Gastroesophageal sphincter (tissue), 4 donors: ENCODE results near the gene CRYAB. TPM values are rescaled to one million over a fixed set of nuclear protein-coding genes. Genes with fewer than 3 reads are reported as not detected.

Experiments used
- ATAC-seq: fragments of 150-250 bp; one replicate; pipeline ENCODE4 v1.9.1; 2016; ENCODE audit warnings: mild to moderate bottlenecking, moderate library complexity
- H3K27ac ChIP-seq, 4 donors: fragments of 200-600 bp; sonication (generic) in 3 of 4; 1 replicate in 3 of 4; 2 replicates in 1 of 4; pipeline ENCODE4 v1.5.1; 2016 to 2019
- H3K27me3 ChIP-seq: fragments of 200-600 bp; sonication (generic); one replicate; pipeline ENCODE4 v1.5.1; 2019
- H3K36me3 ChIP-seq, 2 donors: fragments of 200-600 bp; sonication (generic); one replicate each; pipeline ENCODE4 v1.5.1; 2019; ENCODE audit warnings: control low read depth in 1 of 2
- H3K4me1 ChIP-seq, 3 donors: fragments of 200-600 bp; sonication (generic); 1 replicate in 2 of 3; 2 replicates in 1 of 3; pipeline ENCODE4 v1.5.1; 2016 to 2019; ENCODE audit warnings: control low read depth in 2 of 3
- H3K4me3 ChIP-seq, 2 donors: fragments of 200-600 bp; sonication (generic); one replicate each; pipeline ENCODE4 v1.5.1; 2019; ENCODE audit warnings: mild to moderate bottlenecking in 1 of 2, moderate library complexity in 1 of 2
- H3K9me3 ChIP-seq, 3 donors: fragments of 200-600 bp; sonication (generic); one replicate each; pipeline ENCODE4 v1.5.1; 2017 to 2019; ENCODE audit warnings: control low read depth in 2 of 3
- EP300 ChIP-seq: sonication (generic); formaldehyde crosslinking; IDR thresholded peaks from one replicate; pipeline ENCODE4 v1.6.1; 2017; ENCODE audit warnings: antibody characterized with exemption, mild to moderate bottlenecking
- POLR2A ChIP-seq, 2 donors: fragments of 450-650 bp; IDR thresholded peaks; one replicate each; pipeline ENCODE4 v1.6.1; 2017; ENCODE audit warnings: antibody characterized with exemption in 2 of 2, mild to moderate bottlenecking in 2 of 2, moderate library complexity in 1 of 2
- POLR2AphosphoS5 ChIP-seq: sonication (generic); formaldehyde crosslinking; IDR thresholded peaks from one replicate; pipeline ENCODE4 v1.6.1; 2017; ENCODE audit warnings: antibody characterized with exemption
- WGBS, 2 donors: methylation state at CpG; one replicate each; pipeline ENCODE4 v1.1.5; 2018; ENCODE audit warnings: low coverage in 1 of 2; 5-methylcytosine and 5-hydroxymethylcytosine counted together
- total RNA-seq, 4 donors: library from RNA; depleted of rRNA; stranded (reverse); fragments of >200 nt; gene quantifications; one replicate each; pipeline ENCODE4 v1.1.0, GENCODE V29; 2016
- TF ChIP-seq, protein P1 (sequence below), 4 experiments: fragments of 200-600 bp in 2 of 4; fragments of 450-650 bp in 2 of 4; sonication (generic) in 1 of 4; IDR thresholded peaks; one replicate each; pipeline ENCODE4 v1.5.1; 2017 to 2019; ENCODE audit warnings: antibody characterized with exemption in 4 of 4, mild to moderate bottlenecking in 2 of 4, moderate library complexity in 2 of 4

CRYAB gene
- total RNA-seq, 4 donors from 2014 or later: 254 to 440 (median 294) TPM

- Histone ChIP-seq H3K4me3 (peak overlapping the region in 1 of 2 donors; percentile 7), H3K27me3 (no peaks in the 10 kb centered on the region), H3K36me3 (no peaks in the 10 kb centered on the region), H3K4me1 (peaks cover 3 to 61% (median 28%) of the 10 kb centered on the region in 3 donors), H3K27ac (peak overlapping the region; percentile 8 to 88 (median 84)), H3K9me3 (no peaks in the 10 kb centered on the region)
- TF ChIP-seq POLR2A (IDR thresholded peaks at IDR 0.05): no peak
- no peak for TF ChIP-seq POLR2AphosphoS5
- 14 to 18% methylated on average over 4 to 6 of the region's 7 CpGs for WGBS, 2 donors
- ATAC-seq: peak; percentile 28
Observed at GRCh38 chr11:111938687-111939160, 27.2 kb upstream of the CRYAB start.

DNA sequence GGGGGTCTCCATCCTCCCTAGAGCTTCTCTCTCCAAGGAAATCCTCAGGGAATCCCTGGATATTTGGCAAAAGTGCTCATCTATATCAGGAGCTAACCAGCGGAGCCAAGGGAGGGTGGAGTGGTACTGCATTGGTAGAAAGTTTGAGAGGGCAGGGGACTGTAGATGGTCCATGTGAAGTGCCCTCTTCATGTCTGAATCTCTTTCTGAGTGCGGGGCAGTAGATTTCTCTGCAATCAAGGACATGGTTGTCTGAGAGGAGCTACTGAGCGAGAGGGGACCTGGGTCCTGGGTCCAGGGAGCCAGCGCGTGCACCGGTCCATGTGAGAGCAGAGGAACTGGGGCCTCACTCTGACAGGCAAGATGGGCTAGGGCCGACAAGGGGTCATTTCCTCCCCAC, 26.3 kb upstream of the CRYAB start:
- Histone ChIP-seq H3K27ac (peak overlapping the region; percentile 8 to 88 (median 84)), H3K27me3 (no peaks in the 10 kb centered on the region), H3K4me3 (peak overlapping the region; percentile 71 to 81), H3K36me3 (no peaks in the 10 kb centered on the region), H3K9me3 (no peaks in the 10 kb centered on the region), H3K4me1 (peaks cover 3 to 61% (median 28%) of the 10 kb centered on the region in 3 donors)
- 49 to 83% methylated on average over 1 to 6 of the region's 7 CpGs for WGBS, 2 donors
- no peak for ATAC-seq
- TF ChIP-seq POLR2A (IDR thresholded peaks at IDR 0.05) (no peak), POLR2AphosphoS5 (no peak), EP300 (no peak)
- TF ChIP-seq, protein P1, sequence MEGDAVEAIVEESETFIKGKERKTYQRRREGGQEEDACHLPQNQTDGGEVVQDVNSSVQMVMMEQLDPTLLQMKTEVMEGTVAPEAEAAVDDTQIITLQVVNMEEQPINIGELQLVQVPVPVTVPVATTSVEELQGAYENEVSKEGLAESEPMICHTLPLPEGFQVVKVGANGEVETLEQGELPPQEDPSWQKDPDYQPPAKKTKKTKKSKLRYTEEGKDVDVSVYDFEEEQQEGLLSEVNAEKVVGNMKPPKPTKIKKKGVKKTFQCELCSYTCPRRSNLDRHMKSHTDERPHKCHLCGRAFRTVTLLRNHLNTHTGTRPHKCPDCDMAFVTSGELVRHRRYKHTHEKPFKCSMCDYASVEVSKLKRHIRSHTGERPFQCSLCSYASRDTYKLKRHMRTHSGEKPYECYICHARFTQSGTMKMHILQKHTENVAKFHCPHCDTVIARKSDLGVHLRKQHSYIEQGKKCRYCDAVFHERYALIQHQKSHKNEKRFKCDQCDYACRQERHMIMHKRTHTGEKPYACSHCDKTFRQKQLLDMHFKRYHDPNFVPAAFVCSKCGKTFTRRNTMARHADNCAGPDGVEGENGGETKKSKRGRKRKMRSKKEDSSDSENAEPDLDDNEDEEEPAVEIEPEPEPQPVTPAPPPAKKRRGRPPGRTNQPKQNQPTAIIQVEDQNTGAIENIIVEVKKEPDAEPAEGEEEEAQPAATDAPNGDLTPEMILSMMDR (IDR thresholded peaks at IDR 0.05): no peak

- no peaks in the 10 kb centered on the region for H3K36me3 ChIP-seq
- H3K9me3 ChIP-seq: no peaks in the 10 kb centered on the region
- H3K27me3 ChIP-seq: no peaks in the 10 kb centered on the region
- no peak for ATAC-seq
- H3K4me3 ChIP-seq: peak overlapping the region; percentile 71 to 81
- H3K27ac ChIP-seq: peak overlapping the region; percentile 8 to 88 (median 84)
- WGBS, 2 donors: 0% methylated on average over 1 of the region's 9 CpGs
- H3K4me1 ChIP-seq: peaks cover 3 to 62% (median 28%) of the 10 kb centered on the region in 3 donors
- TF ChIP-seq POLR2AphosphoS5 (no peak), EP300 (no peak), POLR2A (IDR thresholded peaks at IDR 0.05) (no peak)
- TF ChIP-seq, protein P1 (IDR thresholded peaks at IDR 0.05): no peak
Observed at GRCh38 chr11:111937461-111937769, 25.8 kb upstream of the CRYAB start.

DNA sequence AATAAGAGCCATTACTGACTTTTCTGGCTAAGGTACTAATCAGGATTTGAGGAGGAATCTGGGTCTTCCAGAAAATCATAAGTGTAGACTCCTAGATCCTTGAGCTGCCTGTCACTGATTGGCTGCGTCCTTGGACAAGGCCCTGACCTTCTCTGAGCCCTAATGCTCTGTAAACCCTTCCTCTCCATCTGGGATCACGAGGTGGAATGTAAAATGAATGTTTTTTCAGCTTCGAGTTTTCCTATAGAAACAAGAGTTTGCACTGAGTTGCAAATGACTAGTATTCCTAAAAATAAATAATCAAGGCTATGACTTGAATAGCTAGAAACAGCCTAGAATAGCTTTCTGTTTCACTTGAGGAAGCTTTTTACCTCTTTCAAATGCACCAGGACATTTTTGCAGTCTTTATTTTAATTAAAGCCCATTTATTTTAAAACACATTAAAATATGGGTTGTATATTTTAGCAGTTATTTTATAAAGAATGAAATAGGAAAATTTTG, 24.5 kb upstream of the CRYAB start:
- TF ChIP-seq POLR2A (IDR thresholded peaks at IDR 0.05) (no peak), POLR2AphosphoS5 (no peak), EP300 (no peak)
- TF ChIP-seq, protein P1 (IDR thresholded peaks at IDR 0.05): no peak
- no peaks in the 10 kb centered on the region for H3K9me3 ChIP-seq
- peak overlapping the region; percentile 8 to 88 (median 84) for H3K27ac ChIP-seq
- peaks cover 3 to 67% (median 28%) of the 10 kb centered on the region in 3 donors for H3K4me1 ChIP-seq
- 24 to 35% methylated on average over 2 to 3 of the region's 3 CpGs for WGBS, 2 donors
- peak overlapping the region; percentile 71 to 81 for H3K4me3 ChIP-seq
- no peak for ATAC-seq
- no peaks in the 10 kb centered on the region for H3K36me3 ChIP-seq
- H3K27me3 ChIP-seq: no peaks in the 10 kb centered on the region

- no peaks in the 10 kb centered on the region for H3K9me3 ChIP-seq
- no peaks in the 10 kb centered on the region for H3K27me3 ChIP-seq
- H3K4me3 ChIP-seq: no peak overlapping the region
- peak overlapping the region; percentile 8 to 88 (median 84) for H3K27ac ChIP-seq
- peaks cover 3 to 67% (median 28%) of the 10 kb centered on the region in 3 donors for H3K4me1 ChIP-seq
- TF ChIP-seq EP300 (no peak), POLR2AphosphoS5 (no peak), POLR2A (IDR thresholded peaks at IDR 0.05) (no peak)
- TF ChIP-seq, protein P1 (IDR thresholded peaks at IDR 0.05): no peak
- 23 to 56% methylated on average over 2 to 4 of the region's 4 CpGs for WGBS, 2 donors
- peak; percentile 39 for ATAC-seq
- no peaks in the 10 kb centered on the region for H3K36me3 ChIP-seq
Observed at GRCh38 chr11:111935317-111936039, 23.9 kb upstream of the CRYAB start.
